Glutamatergic neuron (in vitro differentiated cells): ENCODE results near the gene MICAL3. TPM values are rescaled to one million over a fixed set of nuclear protein-coding genes. Genes with fewer than 3 reads are reported as not detected.
"Not testable (repeated sequence)": the region's sequence is repeated elsewhere in the genome, so short reads cannot be mapped to it uniquely, and the experiment has no call there.

ENCODE experiments used
- DNase-seq: peaks from one replicate; pipeline ENCODE4 v3.0.0; 2022
- H3K27ac Mint-ChIP-seq: one replicate; pipeline ENCODE4 v1.8.0; 2020; ENCODE audit warnings: mild to moderate bottlenecking, mixed read lengths, inconsistent platforms; ENCODE audit not compliant: unreplicated experiment
- H3K27me3 Mint-ChIP-seq: one replicate; pipeline ENCODE4 v1.8.0; 2020; ENCODE audit warnings: mild to moderate bottlenecking, moderate library complexity, mixed read lengths, inconsistent platforms; ENCODE audit not compliant: unreplicated experiment
- H3K36me3 Mint-ChIP-seq: one replicate; pipeline ENCODE4 v1.8.0; 2020; ENCODE audit warnings: mild to moderate bottlenecking, mixed read lengths, inconsistent platforms; ENCODE audit not compliant: unreplicated experiment
- H3K4me1 Mint-ChIP-seq: one replicate; pipeline ENCODE4 v1.8.0; 2020; ENCODE audit warnings: mild to moderate bottlenecking, low read depth, mixed read lengths, inconsistent platforms; ENCODE audit not compliant: unreplicated experiment
- H3K4me3 Mint-ChIP-seq: one replicate; pipeline ENCODE4 v1.8.0; 2020; ENCODE audit warnings: mild to moderate bottlenecking, mixed read lengths, inconsistent platforms; ENCODE audit not compliant: unreplicated experiment
- H3K9me3 Mint-ChIP-seq: one replicate; pipeline ENCODE4 v1.8.0; 2020; ENCODE audit warnings: mild to moderate bottlenecking, moderate library complexity, mixed read lengths, inconsistent platforms; ENCODE audit not compliant: unreplicated experiment
- CTCF ChIP-seq: fragments of 200-600 bp; sonication (generic); IDR thresholded peaks from one replicate; pipeline ENCODE4 v1.5.0; 2021; ENCODE audit not compliant: partially characterized antibody, unreplicated experiment
- total RNA-seq: library from RNA; stranded (reverse); fragmentation: NEBNext Ultra II Directional; extraction: Animal tissue kit (Norgen Biotek cat#: 25700); gene quantifications from one replicate; pipeline ENCODE4 v1.2.1, GENCODE V29; 2021; ENCODE audit not compliant: unreplicated experiment

Gene MICAL3
- total RNA-seq, 1 donor from 2014 or later = 132 TPM

- no peak for DNase-seq
- Mint-ChIP-seq H3K36me3 (no peaks in the 10 kb centered on the region), H3K27ac (peak overlapping the region; percentile 94), H3K4me3 (peak overlapping the region; percentile 72), H3K27me3 (peaks cover 11% of the 10 kb centered on the region), H3K4me1 (peaks cover 89% of the 10 kb centered on the region), H3K9me3 (peaks cover 25% of the 10 kb centered on the region)
- no peak for TF ChIP-seq CTCF
Measured at GRCh38 chr22:17942721-17943120, 81.6 kb downstream of the MICAL3 start.

DNA sequence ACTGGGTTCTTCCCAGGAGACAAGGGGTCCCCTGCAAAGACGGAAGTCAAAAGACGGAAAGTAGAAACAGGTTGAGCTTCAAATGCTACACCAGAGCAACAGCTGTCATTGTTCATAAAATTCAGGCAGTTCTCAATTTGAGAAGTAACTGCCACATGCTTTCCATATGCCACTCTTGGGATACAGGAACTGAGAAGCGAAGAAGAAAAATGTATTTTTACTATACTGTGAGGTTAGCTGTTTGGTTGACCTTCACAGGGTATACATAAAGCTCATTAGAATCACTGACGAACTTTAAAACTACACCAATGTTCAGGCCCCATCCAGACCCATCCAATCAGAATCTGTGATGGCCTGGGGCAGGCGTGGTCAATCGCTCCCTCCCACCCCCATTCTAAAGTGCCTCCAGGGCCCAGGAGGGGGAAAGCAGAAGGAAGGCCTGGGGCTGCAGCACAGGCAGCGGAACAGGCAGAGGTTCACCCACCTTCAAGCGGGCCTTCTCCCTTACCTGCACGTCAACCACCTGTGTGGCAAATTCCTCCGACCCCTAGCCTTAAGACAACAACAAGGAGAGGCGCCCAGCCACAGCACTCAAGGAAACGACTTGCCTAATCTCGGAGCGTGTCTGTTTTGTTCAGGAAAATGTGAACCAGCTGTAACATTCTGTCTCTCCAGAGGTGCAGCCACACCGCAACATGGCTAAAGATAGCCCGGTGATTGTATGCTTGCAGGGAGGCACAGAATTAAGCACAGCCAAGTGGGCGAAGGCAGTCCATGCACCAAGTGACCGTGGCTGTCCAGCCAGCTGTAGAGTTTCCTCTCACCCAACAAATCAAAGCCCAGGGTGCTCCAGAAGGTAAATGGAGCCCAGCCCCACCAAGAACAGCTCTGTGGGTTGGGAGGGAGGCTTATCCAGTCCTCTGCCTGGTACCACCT, 82.6 kb downstream of the MICAL3 start:
- H3K4me1 Mint-ChIP-seq = peaks cover 79% of the 10 kb centered on the region
- peaks cover 21% of the 10 kb centered on the region for H3K9me3 Mint-ChIP-seq
- H3K4me3 Mint-ChIP-seq = peak overlapping the region; percentile 65
- no peak for DNase-seq
- no peak for TF ChIP-seq CTCF
- peak overlapping the region; percentile 94 for H3K27ac Mint-ChIP-seq
- peaks cover 11% of the 10 kb centered on the region for H3K27me3 Mint-ChIP-seq
- no peaks in the 10 kb centered on the region for H3K36me3 Mint-ChIP-seq

GRCh38 chr22:17939579-17939978, 84.8 kb downstream of the MICAL3 start:
- H3K9me3 Mint-ChIP-seq = peaks cover 24% of the 10 kb centered on the region
- TF ChIP-seq CTCF = no peak
- peaks cover 57% of the 10 kb centered on the region for H3K4me1 Mint-ChIP-seq
- DNase-seq = no peak
- H3K27me3 Mint-ChIP-seq = peaks cover 10% of the 10 kb centered on the region
- H3K36me3 Mint-ChIP-seq = no peaks in the 10 kb centered on the region
- H3K4me3 Mint-ChIP-seq = no peak overlapping the region
- H3K27ac Mint-ChIP-seq = no peak overlapping the region

- Mint-ChIP-seq H3K4me3 (no peak overlapping the region), H3K9me3 (peaks cover 25% of the 10 kb centered on the region), H3K4me1 (peaks cover 53% of the 10 kb centered on the region), H3K27ac (no peak overlapping the region), H3K36me3 (peaks cover 4% of the 10 kb centered on the region), H3K27me3 (peaks cover 10% of the 10 kb centered on the region)
- TF ChIP-seq CTCF = no peak
- no peak for DNase-seq
Measured at GRCh38 chr22:17939011-17939410, 85.3 kb downstream of the MICAL3 start.

- Mint-ChIP-seq H3K4me3 (no peak overlapping the region), H3K36me3 (peaks cover 8% of the 10 kb centered on the region), H3K4me1 (peaks cover 54% of the 10 kb centered on the region), H3K27ac (no peak overlapping the region), H3K27me3 (peaks cover 8% of the 10 kb centered on the region), H3K9me3 (peaks cover 20% of the 10 kb centered on the region)
- no peak for TF ChIP-seq CTCF
- peak; percentile 3 for DNase-seq
Measured at GRCh38 chr22:17938484-17938924, 85.9 kb downstream of the MICAL3 start.

DNA sequence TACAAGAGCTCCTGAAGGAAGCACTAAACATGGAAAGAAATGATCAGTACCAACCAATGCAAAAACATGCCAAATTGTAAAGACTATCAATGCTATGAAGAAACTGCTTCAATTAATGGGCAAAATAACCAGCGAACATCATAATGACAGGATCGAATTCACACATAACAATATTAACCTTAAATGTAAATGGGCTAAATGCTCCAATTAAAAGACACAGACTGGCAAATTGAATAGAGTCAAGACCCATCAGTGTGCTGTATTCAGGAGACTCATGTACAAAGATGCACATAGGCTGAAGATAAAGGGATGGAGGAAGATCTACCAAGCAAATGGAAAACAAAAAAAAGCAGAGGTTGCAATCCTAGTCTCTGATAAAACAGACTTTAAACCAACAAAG, 91.9 kb downstream of the MICAL3 start:
- H3K27ac Mint-ChIP-seq, DNase-seq, H3K4me3 Mint-ChIP-seq, H3K27me3 Mint-ChIP-seq: not testable (repeated sequence)
- H3K9me3 Mint-ChIP-seq = peaks cover 13% of the 10 kb centered on the region
- peaks cover 16% of the 10 kb centered on the region for H3K36me3 Mint-ChIP-seq
- peaks cover 14% of the 10 kb centered on the region for H3K4me1 Mint-ChIP-seq
